Liver (tissue), 9 donors: Measurements from ENCODE around the gene ROBO2. TPM values are rescaled to one million over a fixed set of nuclear protein-coding genes. Genes with fewer than 3 reads are reported as not detected.

Experiments
- DNase-seq: peaks from one replicate; pipeline ENCODE4 v3.0.0-alpha.2; 2017; ENCODE audit warnings: low spot score
- H3K27ac ChIP-seq, 2 donors: one replicate each; pipeline ENCODE4 v1.7.0; 2013; ENCODE audit warnings: inconsistent platforms in 2 of 2, low read length in 2 of 2, control low read depth in 1 of 2, low read depth in 1 of 2, mild to moderate bottlenecking in 1 of 2
- H3K27me3 ChIP-seq, 4 donors: one replicate each; pipeline versions ENCODE4 v1.6.1 to v1.7.0; 2013; ENCODE audit warnings: low read length in 3 of 4, inconsistent platforms in 1 of 4, mild to moderate bottlenecking in 1 of 4, moderate library complexity in 1 of 4; ENCODE audit not compliant: control insufficient read depth in 4 of 4, insufficient read depth in 4 of 4
- H3K36me3 ChIP-seq, 4 donors: one replicate each; pipeline versions ENCODE4 v1.6.1 to v1.7.0; 2013; ENCODE audit warnings: low read length in 3 of 4, mild to moderate bottlenecking in 3 of 4, low read depth in 1 of 4, moderate library complexity in 1 of 4; ENCODE audit not compliant: control insufficient read depth in 4 of 4, insufficient read depth in 3 of 4
- H3K4me1 ChIP-seq, 4 donors: one replicate each; pipeline versions ENCODE4 v1.6.1 to v1.7.0; 2013; ENCODE audit warnings: low read length in 3 of 4, mild to moderate bottlenecking in 3 of 4, moderate library complexity in 1 of 4; ENCODE audit not compliant: control insufficient read depth in 4 of 4, insufficient read depth in 4 of 4
- H3K4me3 ChIP-seq, 3 donors: one replicate each; pipeline versions ENCODE4 v1.6.1 to v1.7.0; 2013; ENCODE audit warnings: low read length in 3 of 3, control low read depth in 1 of 3, low read depth in 1 of 3, mild to moderate bottlenecking in 1 of 3
- H3K9ac ChIP-seq, 2 donors: one replicate each; pipeline ENCODE4 v1.7.0; 2013; ENCODE audit warnings: low read length in 2 of 2, mild to moderate bottlenecking in 2 of 2, moderate library complexity in 2 of 2, control low read depth in 1 of 2, low read depth in 1 of 2
- H3K9me3 ChIP-seq, 4 donors: one replicate each; pipeline versions ENCODE4 v1.6.1 to v1.7.0; 2013; ENCODE audit warnings: low read length in 3 of 4; ENCODE audit not compliant: control insufficient read depth in 4 of 4
- ATF3 ChIP-seq: IDR thresholded peaks from 2 replicates; pipeline ENCODE4 v1.6.1; 2016; ENCODE audit warnings: antibody characterized with exemption
- CTCF ChIP-seq: fragments of 150-350 bp; IDR thresholded peaks from 2 replicates; pipeline ENCODE4 v1.5.1; 2017; ENCODE audit warnings: improper control_type of control experiment, low read depth, low read length; ENCODE audit not compliant: missing input control
- EGR1 ChIP-seq, 2 donors: IDR thresholded peaks; 2 replicates each; pipeline ENCODE4 v1.6.1; 2016 to 2018; ENCODE audit warnings: antibody characterized with exemption in 2 of 2, low read depth in 2 of 2
- FOXA1 ChIP-seq: IDR thresholded peaks from 2 replicates; pipeline ENCODE4 v1.6.1; 2016; ENCODE audit warnings: antibody characterized with exemption
- FOXA2 ChIP-seq: IDR thresholded peaks from 2 replicates; pipeline ENCODE4 v1.6.1; 2016; ENCODE audit warnings: antibody characterized with exemption
- GABPA ChIP-seq, 2 donors: IDR thresholded peaks in 1 of 2; conservative IDR thresholded peaks in 1 of 2; 2 replicates each; pipeline ENCODE4 v1.6.1; 2016; ENCODE audit warnings: antibody characterized with exemption in 2 of 2, mild to moderate bottlenecking in 1 of 2, moderate library complexity in 1 of 2
- HNF4A ChIP-seq, 2 donors: conservative IDR thresholded peaks; 2 replicates each; pipeline ENCODE4 v1.6.1; 2016; ENCODE audit warnings: antibody characterized with exemption in 2 of 2, mild to moderate bottlenecking in 2 of 2
- HNF4G ChIP-seq: IDR thresholded peaks from 2 replicates; pipeline ENCODE4 v1.6.1; 2016; ENCODE audit warnings: antibody characterized with exemption
- JUND ChIP-seq, 2 donors: IDR thresholded peaks; 2 replicates each; pipeline ENCODE4 v1.6.1; 2016; ENCODE audit warnings: antibody characterized with exemption in 2 of 2
- NR2F2 ChIP-seq: IDR thresholded peaks from 2 replicates; pipeline ENCODE4 v1.6.1; 2016; ENCODE audit warnings: antibody characterized with exemption
- RAD21 ChIP-seq, 2 donors: IDR thresholded peaks; 2 replicates each; pipeline ENCODE4 v1.6.1; 2016; ENCODE audit warnings: antibody characterized with exemption in 2 of 2, mild to moderate bottlenecking in 2 of 2
- RXRA ChIP-seq, 2 donors: IDR thresholded peaks; 2 replicates each; pipeline ENCODE4 v1.6.1; 2017 to 2018; ENCODE audit warnings: antibody characterized with exemption in 2 of 2, mild to moderate bottlenecking in 1 of 2
- SP1 ChIP-seq: IDR thresholded peaks from 2 replicates; pipeline ENCODE4 v1.6.1; 2018; ENCODE audit warnings: antibody characterized with exemption, mild to moderate bottlenecking
- TAF1 ChIP-seq: conservative IDR thresholded peaks from 2 replicates; pipeline ENCODE4 v1.6.1; 2016; ENCODE audit warnings: antibody characterized with exemption, mild to moderate bottlenecking
- YY1 ChIP-seq: IDR thresholded peaks from 2 replicates; pipeline ENCODE4 v1.6.1; 2016; ENCODE audit warnings: antibody characterized with exemption, mild to moderate bottlenecking
- WGBS: extraction: QIAGEN DNeasy Blood & Tissue Kit; methylation state at CpG from one replicate; pipeline ENCODE4 v1.1.7; 2013; 5-methylcytosine and 5-hydroxymethylcytosine counted together
- polyA plus RNA-seq, 2 donors: library from polyadenylated mRNA; stranded (reverse) in 1 of 2; unstranded in 1 of 2; fragments of 200-250 nt in 1 of 2; fragments of >200 nt in 1 of 2; fragmentation: Nextera tagmentation in 1 of 2; extraction: Ambion mirVana in 1 of 2; gene quantifications; one replicate each; pipeline versions ENCODE4 v1.2.1 to v1.2.3, GENCODE V29; 2013 to 2015
- total RNA-seq, 2 donors: library from RNA; depleted of rRNA; stranded (reverse); fragments of >200 nt; gene quantifications; one replicate each; pipeline ENCODE4 v1.2.3, GENCODE V29; 2014
- TF ChIP-seq, protein P1 (sequence below): IDR thresholded peaks from 2 replicates; pipeline ENCODE4 v1.6.1; 2016; ENCODE audit warnings: antibody characterized with exemption, mild to moderate bottlenecking
- TF ChIP-seq, protein P2 (sequence below): IDR thresholded peaks from 2 replicates; pipeline ENCODE4 v1.6.1; 2016; ENCODE audit warnings: antibody characterized with exemption
- donor health status: healthy.
- donor health status: healthy.
- donor health status: healthy.
- donor health status: healthy.
- donor health status: healthy.

Gene ROBO2
- total and polyA plus RNA-seq, 4 donors: 0.22 to 19.4 (median 1.1) TPM

- no peak overlapping the region for H3K4me3 ChIP-seq
- 73% methylated on average over 7 of the region's 7 CpGs for WGBS
These were observed 650.5 kb downstream of the ROBO2 start for GRCh38 chr3:77690284-77690845.

GRCh38 chr3:77693147-77693546 lies 653.2 kb downstream of the ROBO2 start:
- Histone ChIP-seq H3K27ac (no peak overlapping the region), H3K4me3 (no peak overlapping the region), H3K9me3 (peaks cover 0 to 2% (median 0%) of the 10 kb centered on the region in 4 donors), H3K27me3 (no peaks in the 10 kb centered on the region), H3K4me1 (no peaks in the 10 kb centered on the region), H3K36me3 (no peaks in the 10 kb centered on the region), H3K9ac (no peak overlapping the region)
- DNase-seq: no peak
- TF ChIP-seq ATF3: no peak
- no peak for TF ChIP-seq FOXA2
- no peak for TF ChIP-seq HNF4G
- TF ChIP-seq HNF4A (conservative IDR thresholded peaks at IDR 0.05): no peak
- TF ChIP-seq SP1: no peak
- TF ChIP-seq, protein P1, sequence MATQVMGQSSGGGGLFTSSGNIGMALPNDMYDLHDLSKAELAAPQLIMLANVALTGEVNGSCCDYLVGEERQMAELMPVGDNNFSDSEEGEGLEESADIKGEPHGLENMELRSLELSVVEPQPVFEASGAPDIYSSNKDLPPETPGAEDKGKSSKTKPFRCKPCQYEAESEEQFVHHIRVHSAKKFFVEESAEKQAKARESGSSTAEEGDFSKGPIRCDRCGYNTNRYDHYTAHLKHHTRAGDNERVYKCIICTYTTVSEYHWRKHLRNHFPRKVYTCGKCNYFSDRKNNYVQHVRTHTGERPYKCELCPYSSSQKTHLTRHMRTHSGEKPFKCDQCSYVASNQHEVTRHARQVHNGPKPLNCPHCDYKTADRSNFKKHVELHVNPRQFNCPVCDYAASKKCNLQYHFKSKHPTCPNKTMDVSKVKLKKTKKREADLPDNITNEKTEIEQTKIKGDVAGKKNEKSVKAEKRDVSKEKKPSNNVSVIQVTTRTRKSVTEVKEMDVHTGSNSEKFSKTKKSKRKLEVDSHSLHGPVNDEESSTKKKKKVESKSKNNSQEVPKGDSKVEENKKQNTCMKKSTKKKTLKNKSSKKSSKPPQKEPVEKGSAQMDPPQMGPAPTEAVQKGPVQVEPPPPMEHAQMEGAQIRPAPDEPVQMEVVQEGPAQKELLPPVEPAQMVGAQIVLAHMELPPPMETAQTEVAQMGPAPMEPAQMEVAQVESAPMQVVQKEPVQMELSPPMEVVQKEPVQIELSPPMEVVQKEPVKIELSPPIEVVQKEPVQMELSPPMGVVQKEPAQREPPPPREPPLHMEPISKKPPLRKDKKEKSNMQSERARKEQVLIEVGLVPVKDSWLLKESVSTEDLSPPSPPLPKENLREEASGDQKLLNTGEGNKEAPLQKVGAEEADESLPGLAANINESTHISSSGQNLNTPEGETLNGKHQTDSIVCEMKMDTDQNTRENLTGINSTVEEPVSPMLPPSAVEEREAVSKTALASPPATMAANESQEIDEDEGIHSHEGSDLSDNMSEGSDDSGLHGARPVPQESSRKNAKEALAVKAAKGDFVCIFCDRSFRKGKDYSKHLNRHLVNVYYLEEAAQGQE: no peak
- TF ChIP-seq JUND (IDR thresholded peaks at IDR 0.05): no peak
- TF ChIP-seq TAF1: no peak
- TF ChIP-seq, protein P2, sequence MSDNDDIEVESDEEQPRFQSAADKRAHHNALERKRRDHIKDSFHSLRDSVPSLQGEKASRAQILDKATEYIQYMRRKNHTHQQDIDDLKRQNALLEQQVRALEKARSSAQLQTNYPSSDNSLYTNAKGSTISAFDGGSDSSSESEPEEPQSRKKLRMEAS: no peak
- 74% methylated on average over 2 of the region's 2 CpGs for WGBS

More at GRCh38 chr3:77690284-77690845, 650.5 kb downstream of the ROBO2 start:
- no peak for TF ChIP-seq YY1
- no peak for TF ChIP-seq FOXA1
- no peak for TF ChIP-seq TAF1
- no peak for TF ChIP-seq JUND (IDR thresholded peaks at IDR 0.05)
- TF ChIP-seq, protein P2: no peak
- no peak for TF ChIP-seq GABPA (IDR thresholded peaks at IDR 0.05 in 1 of 2, conservative IDR thresholded peaks at IDR 0.05 in 1 of 2)
- TF ChIP-seq CTCF: no peak
- no peak for TF ChIP-seq NR2F2
- TF ChIP-seq SP1: no peak
- TF ChIP-seq RXRA (IDR thresholded peaks at IDR 0.05): no peak
- TF ChIP-seq EGR1 (IDR thresholded peaks at IDR 0.05; ENCODE audit: low read depth in 2 of 2): no peak
- TF ChIP-seq RAD21 (IDR thresholded peaks at IDR 0.05): no peak
- no peak for TF ChIP-seq FOXA2
- no peak for TF ChIP-seq HNF4A (conservative IDR thresholded peaks at IDR 0.05)
- H3K9ac ChIP-seq: no peak overlapping the region
- H3K36me3 ChIP-seq: no peaks in the 10 kb centered on the region
- no peaks in the 10 kb centered on the region for H3K27me3 ChIP-seq
- no peaks in the 10 kb centered on the region for H3K9me3 ChIP-seq
- no peak overlapping the region for H3K27ac ChIP-seq
- no peak for DNase-seq
- no peaks in the 10 kb centered on the region for H3K4me1 ChIP-seq
